Lower leg skin (tissue), 3 donors: Measurements from ENCODE around the gene NOP9.

Source experiments
- CTCF ChIP-seq, 3 donors: fragments of 450-650 bp; IDR thresholded peaks; one replicate each; pipeline ENCODE4 v1.5.1; 2016; ENCODE audit warnings: antibody characterized with exemption in 3 of 3, mild to moderate bottlenecking in 3 of 3, moderate library complexity in 2 of 3
- POLR2A ChIP-seq, 2 donors: fragments of 450-650 bp; IDR thresholded peaks; one replicate each; pipeline ENCODE4 v1.6.1; 2016 to 2017; ENCODE audit warnings: antibody characterized with exemption in 2 of 2, mild to moderate bottlenecking in 1 of 2, moderate library complexity in 1 of 2

- TF ChIP-seq POLR2A (IDR thresholded peaks at IDR 0.05) (no peak), CTCF (IDR thresholded peaks at IDR 0.05) (no peak)
These were observed 41.5 kb upstream of the NOP9 start for GRCh38 chr14:24258119-24258518.
